A673 (cell line): ENCODE data around the gene SIM2.

Experiments
- EZH2 ChIP-seq: fragments of 200-600 bp; sonication (generic); IDR thresholded peaks from 2 replicates; pipeline ENCODE4 v1.6.1; 2017; ENCODE audit warnings: borderline replicate concordance, low read depth, mild to moderate bottlenecking, mixed read lengths, antibody characterized with exemption, low read length; ENCODE audit not compliant: poor library complexity, severe bottlenecking
- TF ChIP-seq, protein P1 (sequence below): fragments of 300-800, 200-600 bp; sonication (generic); conservative IDR thresholded peaks from 2 replicates; pipeline ENCODE4 v1.5.1; 2017; ENCODE audit warnings: low read depth, mild to moderate bottlenecking, antibody characterized with exemption, low read length, moderate library complexity, mixed read lengths

DNA sequence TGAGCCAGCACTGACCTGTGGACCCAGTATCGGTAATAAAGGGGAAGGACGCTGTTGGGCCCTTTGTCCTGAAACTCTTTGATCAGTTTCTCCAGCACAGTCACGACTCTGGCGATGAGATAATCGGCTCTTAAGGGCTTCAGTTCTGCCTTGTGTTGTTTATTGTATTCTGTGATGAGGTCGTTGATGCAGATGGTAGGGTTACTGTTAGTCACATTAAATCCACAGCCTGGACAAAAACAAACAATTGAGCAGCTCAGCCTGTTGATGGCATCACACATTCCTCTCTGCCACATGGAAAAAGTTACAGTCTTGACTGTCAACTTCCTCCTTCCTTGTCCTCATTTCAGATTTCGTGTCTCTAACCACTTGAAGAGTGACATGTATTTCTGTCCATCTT, 57.6 kb downstream of the SIM2 start:
- TF ChIP-seq, protein P1, sequence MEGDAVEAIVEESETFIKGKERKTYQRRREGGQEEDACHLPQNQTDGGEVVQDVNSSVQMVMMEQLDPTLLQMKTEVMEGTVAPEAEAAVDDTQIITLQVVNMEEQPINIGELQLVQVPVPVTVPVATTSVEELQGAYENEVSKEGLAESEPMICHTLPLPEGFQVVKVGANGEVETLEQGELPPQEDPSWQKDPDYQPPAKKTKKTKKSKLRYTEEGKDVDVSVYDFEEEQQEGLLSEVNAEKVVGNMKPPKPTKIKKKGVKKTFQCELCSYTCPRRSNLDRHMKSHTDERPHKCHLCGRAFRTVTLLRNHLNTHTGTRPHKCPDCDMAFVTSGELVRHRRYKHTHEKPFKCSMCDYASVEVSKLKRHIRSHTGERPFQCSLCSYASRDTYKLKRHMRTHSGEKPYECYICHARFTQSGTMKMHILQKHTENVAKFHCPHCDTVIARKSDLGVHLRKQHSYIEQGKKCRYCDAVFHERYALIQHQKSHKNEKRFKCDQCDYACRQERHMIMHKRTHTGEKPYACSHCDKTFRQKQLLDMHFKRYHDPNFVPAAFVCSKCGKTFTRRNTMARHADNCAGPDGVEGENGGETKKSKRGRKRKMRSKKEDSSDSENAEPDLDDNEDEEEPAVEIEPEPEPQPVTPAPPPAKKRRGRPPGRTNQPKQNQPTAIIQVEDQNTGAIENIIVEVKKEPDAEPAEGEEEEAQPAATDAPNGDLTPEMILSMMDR, result no peak
- no peak for TF ChIP-seq EZH2
